HepG2 (cell line): ENCODE results near the gene GBA2. TPM values are rescaled to one million over a fixed set of nuclear protein-coding genes. Genes with fewer than 3 reads are reported as not detected.
A peak's percentile ranks its signal among the peaks of the same experiment; 100 is the strongest.

Experiments used
- ATAC-seq: fragments of 200-7000 bp; cut with Tn5 transposase; 3 replicates; pipeline ENCODE4 v1.9.1; 2020; ENCODE audit warnings: mild to moderate bottlenecking, moderate library complexity
- BruUV-seq: library from RNA; stranded (reverse); fragments of 400-500 nt; replicated peaks from 2 replicates; lab custom pipeline; 2021; lab: Mats Ljungman, UMichigan
- CTCF ChIA-PET: fragments of 300-600 bp; formaldehyde crosslinking; extraction: SDS; loops from one replicate; lab custom pipeline; 2021; ENCODE audit warnings: low total read pairs, inconsistent platforms, low intra/inter-chr PET ratio; lab: Yijun Ruan, JAX
- POLR2A ChIA-PET: fragments of 350-600 bp; sonication (Branson Sonifier 250); formaldehyde crosslinking; loops from one replicate; lab custom pipeline; 2020; ENCODE audit warnings: antibody characterized with exemption, inconsistent platforms; lab: Yijun Ruan, JAX
- DNase-seq: peaks from one replicate; pipeline ENCODE4 v3.0.0-alpha.2; 2015; ENCODE audit warnings: low spot score
- FAIRE-seq: peaks from 3 replicates; lab custom pipeline; 2011; peaks lifted over from hg19 to GRCh38; lab: Jason Lieb, UNC
- H2AFZ ChIP-seq: one replicate; pipeline ENCODE4 v1.6.1; 2011; ENCODE audit warnings: low read length, inconsistent platforms
- H3K27ac ChIP-seq: fragments of 300-600 bp; 3 replicates; pipeline ENCODE4 v1.8.0; 2011; ENCODE audit warnings: mixed run types, mild to moderate bottlenecking, mixed read lengths, low read length, inconsistent platforms; ENCODE audit not compliant: insufficient read depth; ENCODE audit errors: extremely low read length
- H3K27me3 ChIP-seq, 2 experiments: fragments of 200-600 bp in 1 of 2; 2 replicates in 1 of 2; 3 replicates in 1 of 2; pipeline versions ENCODE4 v1.6.0 to v1.8.0; 2011; ENCODE audit warnings: low read length in 2 of 2, mild to moderate bottlenecking in 2 of 2, moderate library complexity in 2 of 2, inconsistent platforms in 1 of 2; ENCODE audit not compliant: insufficient read depth in 2 of 2, control insufficient read depth in 1 of 2
- H3K36me3 ChIP-seq, 2 experiments: fragments of 200-600 bp in 1 of 2; replicated peaks in 1 of 2; 2 replicates in 1 of 2; 3 replicates in 1 of 2; pipeline versions ENCODE4 v1.5.1 to v1.8.0; 2011; ENCODE audit warnings: low read length in 2 of 2, inconsistent platforms in 1 of 2; ENCODE audit not compliant: insufficient read depth in 2 of 2, control insufficient read depth in 1 of 2
- H3K4me1 ChIP-seq: 2 replicates; pipeline ENCODE4 v1.5.1; 2012; ENCODE audit warnings: low read length, inconsistent platforms; ENCODE audit not compliant: insufficient read depth
- H3K4me2 ChIP-seq: 2 replicates; pipeline ENCODE4 v1.6.0; 2011; ENCODE audit warnings: low read depth, low read length, inconsistent platforms
- H3K4me3 ChIP-seq, 3 experiments: fragments of 200-600 bp in 1 of 3; sonication (generic), shearing (Covaris generic) in 1 of 3; replicated peaks in 1 of 3; 2 replicates each; pipeline ENCODE4 v1.5.1; 2011 to 2016; ENCODE audit warnings: low read length in 3 of 3, inconsistent platforms in 2 of 3, low read depth in 2 of 3, mild to moderate bottlenecking in 2 of 3, control low read depth in 1 of 3, mixed read lengths in 1 of 3; ENCODE audit not compliant: insufficient read depth in 1 of 3
- H3K79me2 ChIP-seq: one replicate; pipeline ENCODE4 v1.6.1; 2011; ENCODE audit warnings: low read length, inconsistent platforms; ENCODE audit not compliant: insufficient read depth
- H3K9ac ChIP-seq: 2 replicates; pipeline ENCODE4 v1.6.0; 2011; ENCODE audit warnings: mild to moderate bottlenecking, low read depth, low read length, inconsistent platforms; ENCODE audit not compliant: insufficient read depth
- H3K9me3 ChIP-seq: 2 replicates; pipeline ENCODE4 v1.5.1; 2012; ENCODE audit warnings: mild to moderate bottlenecking, low read length
- H4K20me1 ChIP-seq: 2 replicates; pipeline ENCODE4 v1.6.0; 2011; ENCODE audit warnings: inconsistent platforms, mild to moderate bottlenecking, low read length, moderate library complexity; ENCODE audit not compliant: insufficient read depth
- AGO1 ChIP-seq: fragments of 200-400 bp; formaldehyde crosslinking; IDR thresholded peaks from 2 replicates; pipeline ENCODE4 v1.6.1; 2017; ENCODE audit warnings: mild to moderate bottlenecking, low read depth, low read length, moderate library complexity; ENCODE audit not compliant: poor library complexity, severe bottlenecking
- AKAP8 ChIP-seq: sonication (generic); formaldehyde crosslinking; IDR thresholded peaks from 2 replicates; pipeline ENCODE4 v1.5.1; 2020; ENCODE audit warnings: mild to moderate bottlenecking, missing genetic modification reagents
- CBFB ChIP-seq: sonication (generic); formaldehyde crosslinking; IDR thresholded peaks from 2 replicates; pipeline ENCODE4 v1.4.0; 2020; ENCODE audit warnings: missing genetic modification reagents
- CREB1 ChIP-seq, 2 experiments: fragments of 450-650 bp in 1 of 2; IDR thresholded peaks; 2 replicates each; pipeline ENCODE4 v1.6.1; 2016 to 2017; ENCODE audit warnings: control low read depth in 1 of 2, mild to moderate bottlenecking in 1 of 2, missing compliant biosample characterization in 1 of 2, missing genetic modification characterization in 1 of 2
- KDM1A ChIP-seq: IDR thresholded peaks from 2 replicates; pipeline ENCODE4 v1.6.1; 2016; ENCODE audit warnings: missing compliant biosample characterization
- MYC ChIP-seq: sonication (generic); formaldehyde crosslinking; IDR thresholded peaks from 2 replicates; pipeline ENCODE4 v1.9.0; 2021; ENCODE audit warnings: missing genetic modification reagents, borderline replicate concordance
- NFE2 ChIP-seq: sonication (generic); formaldehyde crosslinking; IDR thresholded peaks from 2 replicates; pipeline ENCODE4 v1.4.0; 2020; ENCODE audit warnings: missing genetic modification reagents
- PHF21A ChIP-seq: sonication (generic); formaldehyde crosslinking; IDR thresholded peaks from 2 replicates; pipeline ENCODE4 v1.5.0; 2020; ENCODE audit warnings: mild to moderate bottlenecking, missing genetic modification reagents
- RFX1 ChIP-seq: fragments of 450-650 bp; IDR thresholded peaks from 2 replicates; pipeline ENCODE4 v1.6.1; 2017
- SMC3 ChIP-seq: IDR thresholded peaks from 2 replicates; pipeline ENCODE4 v1.6.1; 2011; ENCODE audit warnings: low read length, improper control_type of control experiment
- ZFP62 ChIP-seq: sonication (generic); formaldehyde crosslinking; IDR thresholded peaks from 2 replicates; pipeline ENCODE4 v1.4.0; 2020; ENCODE audit warnings: missing genetic modification reagents
- ZNF44 ChIP-seq: sonication (generic); formaldehyde crosslinking; IDR thresholded peaks from 2 replicates; pipeline ENCODE4 v1.5.1; 2020; ENCODE audit warnings: mild to moderate bottlenecking, missing genetic modification reagents
- ZNF672 ChIP-seq: sonication (generic); formaldehyde crosslinking; IDR thresholded peaks from 2 replicates; pipeline ENCODE4 v1.8.1; 2022; ENCODE audit warnings: missing genetic modification reagents
- ZNF75D ChIP-seq: sonication (generic); formaldehyde crosslinking; IDR thresholded peaks from 2 replicates; pipeline ENCODE4 v1.8.1; 2023; ENCODE audit warnings: missing genetic modification reagents, mild to moderate bottlenecking, borderline replicate concordance
- WGBS: methylation state at CpG from one replicate; pipeline ENCODE4 v1.1.6; 2017; ENCODE audit warnings: low lambda C conversion rate; 5-methylcytosine and 5-hydroxymethylcytosine counted together
- in situ Hi-C: cut with HindIII; loops from 2 replicates; pipeline ENCODE4 v1.10.0; 2017; ENCODE audit warnings: low pct_unique_long_range_greater_than_20kb; ENCODE audit not compliant: extremely low pct_ligation_motif_present
- intact Hi-C: fragments of 100-400 bp; cut with micrococcal nuclease; formaldehyde crosslinking; loops from one replicate; pipeline ENCODE4 v1.10.0; 2022; ENCODE audit not compliant: unreplicated experiment
- polyA plus RNA-seq, 8 experiments: library from polyadenylated mRNA; depleted of rRNA in 3 of 8; stranded (reverse) in 7 of 8; unstranded in 1 of 8; fragments of >200 nt; fragmentation: Illumina TruSeq in 4 of 8; extraction: Trizol in 4 of 8; gene quantifications; 2 replicates each; pipeline versions ENCODE4 v1.2.1 to v1.2.3, GENCODE V29; 2011 to 2016; ENCODE audit warnings: low read depth in 4 of 8, missing spikeins in 1 of 8, mixed read lengths in 1 of 8; ENCODE audit not compliant: insufficient read depth in 1 of 8
- total RNA-seq, 5 experiments: library from RNA; depleted of rRNA; stranded (reverse); fragments of >200 nt; fragmentation: Illumina TruSeq; extraction: Trizol; gene quantifications; 2 replicates each; pipeline ENCODE4 v1.2.3, GENCODE V29; 2016; ENCODE audit warnings: low read depth in 1 of 5
- TF ChIP-seq, protein P1 (sequence below): sonication (generic); formaldehyde crosslinking; IDR thresholded peaks from 2 replicates; pipeline ENCODE4 v1.5.0; 2020; ENCODE audit warnings: missing genetic modification reagents
- TF ChIP-seq, protein P2 (sequence below): sonication (generic); formaldehyde crosslinking; IDR thresholded peaks from 2 replicates; pipeline ENCODE4 v1.8.0; 2022; ENCODE audit warnings: missing genetic modification reagents, low read depth, mild to moderate bottlenecking, borderline replicate concordance

The GBA2 gene
- total and polyA plus RNA-seq, 2 of the 13 experiments (the other 11 are each of a cell fraction or from before 2014, with no cell fraction given), result 37.5 to 86.1 TPM

DNA sequence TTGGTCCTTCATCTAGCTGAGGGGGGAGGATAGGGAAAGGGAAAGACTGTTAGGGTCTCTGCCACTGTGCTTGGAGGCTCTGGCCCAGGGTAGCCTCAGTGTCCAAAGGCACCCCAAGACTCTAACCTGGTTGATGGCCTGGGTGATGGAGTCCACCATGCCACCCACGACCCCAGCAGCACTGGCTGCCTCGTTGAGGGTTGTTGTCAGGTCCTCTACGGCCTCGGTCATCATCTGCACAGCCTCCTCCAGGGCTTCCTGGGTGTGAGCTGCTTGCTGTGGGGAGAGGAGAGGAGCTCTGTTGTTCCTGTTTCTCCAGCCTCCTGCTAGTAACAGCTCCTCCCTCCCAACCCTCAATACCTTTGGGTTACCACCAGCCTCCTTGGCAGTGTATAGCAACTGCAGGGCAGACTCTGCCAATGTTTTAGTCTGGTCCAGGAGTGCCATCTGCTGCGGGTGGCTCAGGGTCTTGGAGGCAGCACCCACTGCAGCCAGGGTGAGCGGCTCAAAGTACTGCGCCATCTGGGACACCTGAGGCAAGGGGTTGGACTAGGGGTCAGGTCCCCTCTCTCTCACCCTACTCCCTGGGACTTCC, 43.1 kb downstream of the GBA2 start:
- Histone ChIP-seq H3K79me2 (no peaks in the 10 kb centered on the region), H4K20me1 (no peaks in the 10 kb centered on the region), H2AFZ (no peak overlapping the region), H3K36me3 (peaks cover 54 to 91% of the 10 kb centered on the region in 2 experiments), H3K27me3 (no peaks in the 10 kb centered on the region), H3K4me3 (no peak overlapping the region), H3K4me1 (no peaks in the 10 kb centered on the region), H3K9me3 (no peaks in the 10 kb centered on the region), H3K27ac (no peak overlapping the region), H3K9ac (no peak overlapping the region), H3K4me2 (no peak overlapping the region)
- POLR2A ChIA-PET, result interaction anchor here (1.3 kb wide), 1 partner anchor 26 kb away, joined by 3 read pairs; the partner anchor contains the start of genes CREB3 and TLN1
- intact Hi-C loops (no loop called here), in situ Hi-C loops (no loop called here)
- DNase-seq, result no peak
- TSS peak; percentile 27 for BruUV-seq
- TF ChIP-seq CREB1 (IDR thresholded peaks at IDR 0.05) (no peak), CREB1 (CRISPR knock-in tag; IDR thresholded peaks at IDR 0.05) (no peak), MYC (no peak), CBFB (CRISPR knock-in tag) (no peak), ZFP62 (no peak), NFE2 (no peak), ZNF75D (CRISPR knock-in tag) (no peak), ZNF44 (CRISPR knock-in tag) (no peak), PHF21A (CRISPR knock-in tag) (no peak), KDM1A (CRISPR knock-in tag) (no peak), RFX1 (no peak), SMC3 (no peak), AKAP8 (CRISPR knock-in tag) (no peak), AGO1 (no peak), ZNF672 (CRISPR knock-in tag) (no peak)
- TF ChIP-seq, protein P1, sequence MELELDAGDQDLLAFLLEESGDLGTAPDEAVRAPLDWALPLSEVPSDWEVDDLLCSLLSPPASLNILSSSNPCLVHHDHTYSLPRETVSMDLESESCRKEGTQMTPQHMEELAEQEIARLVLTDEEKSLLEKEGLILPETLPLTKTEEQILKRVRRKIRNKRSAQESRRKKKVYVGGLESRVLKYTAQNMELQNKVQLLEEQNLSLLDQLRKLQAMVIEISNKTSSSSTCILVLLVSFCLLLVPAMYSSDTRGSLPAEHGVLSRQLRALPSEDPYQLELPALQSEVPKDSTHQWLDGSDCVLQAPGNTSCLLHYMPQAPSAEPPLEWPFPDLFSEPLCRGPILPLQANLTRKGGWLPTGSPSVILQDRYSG (CRISPR knock-in tag), result no peak
- TF ChIP-seq, protein P2, sequence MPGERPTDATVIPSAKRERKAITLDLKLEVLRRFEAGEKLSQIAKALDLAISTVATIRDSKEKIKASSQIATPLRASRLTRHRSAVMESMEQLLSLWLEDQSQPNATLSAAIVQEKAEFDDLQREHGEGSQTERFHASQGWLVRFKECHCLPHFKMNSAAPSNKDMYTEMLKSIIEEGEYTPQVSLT (CRISPR knock-in tag), result no peak
- CTCF ChIA-PET, result no interaction called here
- WGBS, result 80% methylated on average over 1 of the region's 7 CpGs
- no peak for FAIRE-seq
- no peak for ATAC-seq
